H1 (cell line): ENCODE measurements around the gene LRRC4C. TPM values are rescaled to one million over a fixed set of nuclear protein-coding genes. Genes with fewer than 3 reads are reported as not detected.

Experiments used
- ASH2L ChIP-seq: fragments of 200-600, 300-600 bp; sonication (generic); IDR thresholded peaks from one replicate; pipeline ENCODE4 v1.7.1; 2017; ENCODE audit warnings: low read length
- BACH1 ChIP-seq: IDR thresholded peaks from 2 replicates; pipeline ENCODE4 v1.6.1; 2012; ENCODE audit warnings: low read length, improper control_type of control experiment
- CHD2 ChIP-seq: IDR thresholded peaks from 2 replicates; pipeline ENCODE4 v1.6.1; 2012; ENCODE audit warnings: low read length, improper control_type of control experiment
- EGR1 ChIP-seq: IDR thresholded peaks from 2 replicates; pipeline ENCODE4 v1.6.1; 2011; ENCODE audit warnings: low read depth, low read length, borderline replicate concordance
- FOSL1 ChIP-seq: IDR thresholded peaks from 2 replicates; pipeline ENCODE4 v1.6.1; 2011; ENCODE audit warnings: mild to moderate bottlenecking, low read depth, low read length, moderate library complexity; ENCODE audit not compliant: insufficient read depth
- HDAC6 ChIP-seq: IDR thresholded peaks from one replicate; pipeline ENCODE4 v1.7.1; 2012; ENCODE audit warnings: low read depth, mild to moderate bottlenecking, inconsistent platforms, low read length, moderate library complexity
- JUND ChIP-seq: IDR thresholded peaks from 2 replicates; pipeline ENCODE4 v1.6.1; 2011; ENCODE audit warnings: mild to moderate bottlenecking, improper control_type of control experiment, low read length
- POLR2A ChIP-seq, 2 experiments: IDR thresholded peaks; 1 replicate in 1 of 2; 2 replicates in 1 of 2; pipeline ENCODE4 v1.6.1; 2011; ENCODE audit warnings: low read depth in 2 of 2, low read length in 2 of 2, mild to moderate bottlenecking in 2 of 2; ENCODE audit errors: control extremely low read depth in 1 of 2
- SP2 ChIP-seq: IDR thresholded peaks from 2 replicates; pipeline ENCODE4 v1.6.1; 2012; ENCODE audit warnings: mild to moderate bottlenecking, low read length, inconsistent platforms
- TAF1 ChIP-seq: IDR thresholded peaks from 2 replicates; pipeline ENCODE4 v1.6.1; 2011; ENCODE audit warnings: mild to moderate bottlenecking, low read depth, low read length
- polyA plus RNA-seq, 7 experiments: library from polyadenylated mRNA; depleted of rRNA in 3 of 7; stranded (reverse) in 5 of 7; unstranded in 2 of 7; fragments of >200 nt in 5 of 7; fragments of 200-250 nt in 2 of 7; gene quantifications; 1 replicate in 5 of 7; 2 replicates in 1 of 7; 4 replicates in 1 of 7; pipeline versions ENCODE4 v1.2.1 to v1.2.3, GENCODE V29; 2011 to 2013; ENCODE audit warnings: missing spikeins in 2 of 7, mixed read lengths in 2 of 7
- total RNA-seq: library from RNA; stranded (reverse); fragmentation: NEBNext Ultra II Directional; extraction: Animal tissue kit (Norgen Biotek cat#: 25700); gene quantifications from 2 replicates; pipeline ENCODE4 v1.2.1, GENCODE V29; 2021
- TF ChIP-seq, protein P1 (sequence below): fragments of 300-600 bp; sonication (generic); IDR thresholded peaks from 2 replicates; pipeline ENCODE4 v1.7.1; 2012; ENCODE audit warnings: low read length, moderate library complexity, mild to moderate bottlenecking, inconsistent platforms; ENCODE audit not compliant: insufficient replicate concordance

LRRC4C gene
- total and polyA plus RNA-seq, 2 of the 8 experiments (the other 6 are each of a cell fraction or from before 2014, with no cell fraction given) = 0.23 to 2.2 TPM

DNA sequence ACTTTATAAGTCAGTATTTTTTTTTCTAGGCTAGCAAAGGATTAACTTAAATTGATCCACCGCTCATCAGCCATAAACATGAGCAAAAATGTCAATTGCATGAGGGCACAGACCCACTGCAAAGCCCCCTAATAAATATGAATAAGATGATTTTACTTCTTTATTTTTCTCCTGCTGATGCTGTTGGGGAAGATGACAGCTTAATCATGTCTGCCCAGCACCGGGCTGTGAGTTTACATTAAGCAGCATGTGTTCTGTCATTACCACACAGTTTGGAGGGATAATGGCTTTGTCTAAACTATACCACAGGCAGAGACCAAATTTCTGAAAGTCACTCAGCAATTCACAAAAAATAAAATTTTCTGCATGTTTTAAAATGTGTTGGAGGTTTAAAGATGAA lies 346.3 kb downstream of the LRRC4C start (continued):
- TF ChIP-seq, protein P1, sequence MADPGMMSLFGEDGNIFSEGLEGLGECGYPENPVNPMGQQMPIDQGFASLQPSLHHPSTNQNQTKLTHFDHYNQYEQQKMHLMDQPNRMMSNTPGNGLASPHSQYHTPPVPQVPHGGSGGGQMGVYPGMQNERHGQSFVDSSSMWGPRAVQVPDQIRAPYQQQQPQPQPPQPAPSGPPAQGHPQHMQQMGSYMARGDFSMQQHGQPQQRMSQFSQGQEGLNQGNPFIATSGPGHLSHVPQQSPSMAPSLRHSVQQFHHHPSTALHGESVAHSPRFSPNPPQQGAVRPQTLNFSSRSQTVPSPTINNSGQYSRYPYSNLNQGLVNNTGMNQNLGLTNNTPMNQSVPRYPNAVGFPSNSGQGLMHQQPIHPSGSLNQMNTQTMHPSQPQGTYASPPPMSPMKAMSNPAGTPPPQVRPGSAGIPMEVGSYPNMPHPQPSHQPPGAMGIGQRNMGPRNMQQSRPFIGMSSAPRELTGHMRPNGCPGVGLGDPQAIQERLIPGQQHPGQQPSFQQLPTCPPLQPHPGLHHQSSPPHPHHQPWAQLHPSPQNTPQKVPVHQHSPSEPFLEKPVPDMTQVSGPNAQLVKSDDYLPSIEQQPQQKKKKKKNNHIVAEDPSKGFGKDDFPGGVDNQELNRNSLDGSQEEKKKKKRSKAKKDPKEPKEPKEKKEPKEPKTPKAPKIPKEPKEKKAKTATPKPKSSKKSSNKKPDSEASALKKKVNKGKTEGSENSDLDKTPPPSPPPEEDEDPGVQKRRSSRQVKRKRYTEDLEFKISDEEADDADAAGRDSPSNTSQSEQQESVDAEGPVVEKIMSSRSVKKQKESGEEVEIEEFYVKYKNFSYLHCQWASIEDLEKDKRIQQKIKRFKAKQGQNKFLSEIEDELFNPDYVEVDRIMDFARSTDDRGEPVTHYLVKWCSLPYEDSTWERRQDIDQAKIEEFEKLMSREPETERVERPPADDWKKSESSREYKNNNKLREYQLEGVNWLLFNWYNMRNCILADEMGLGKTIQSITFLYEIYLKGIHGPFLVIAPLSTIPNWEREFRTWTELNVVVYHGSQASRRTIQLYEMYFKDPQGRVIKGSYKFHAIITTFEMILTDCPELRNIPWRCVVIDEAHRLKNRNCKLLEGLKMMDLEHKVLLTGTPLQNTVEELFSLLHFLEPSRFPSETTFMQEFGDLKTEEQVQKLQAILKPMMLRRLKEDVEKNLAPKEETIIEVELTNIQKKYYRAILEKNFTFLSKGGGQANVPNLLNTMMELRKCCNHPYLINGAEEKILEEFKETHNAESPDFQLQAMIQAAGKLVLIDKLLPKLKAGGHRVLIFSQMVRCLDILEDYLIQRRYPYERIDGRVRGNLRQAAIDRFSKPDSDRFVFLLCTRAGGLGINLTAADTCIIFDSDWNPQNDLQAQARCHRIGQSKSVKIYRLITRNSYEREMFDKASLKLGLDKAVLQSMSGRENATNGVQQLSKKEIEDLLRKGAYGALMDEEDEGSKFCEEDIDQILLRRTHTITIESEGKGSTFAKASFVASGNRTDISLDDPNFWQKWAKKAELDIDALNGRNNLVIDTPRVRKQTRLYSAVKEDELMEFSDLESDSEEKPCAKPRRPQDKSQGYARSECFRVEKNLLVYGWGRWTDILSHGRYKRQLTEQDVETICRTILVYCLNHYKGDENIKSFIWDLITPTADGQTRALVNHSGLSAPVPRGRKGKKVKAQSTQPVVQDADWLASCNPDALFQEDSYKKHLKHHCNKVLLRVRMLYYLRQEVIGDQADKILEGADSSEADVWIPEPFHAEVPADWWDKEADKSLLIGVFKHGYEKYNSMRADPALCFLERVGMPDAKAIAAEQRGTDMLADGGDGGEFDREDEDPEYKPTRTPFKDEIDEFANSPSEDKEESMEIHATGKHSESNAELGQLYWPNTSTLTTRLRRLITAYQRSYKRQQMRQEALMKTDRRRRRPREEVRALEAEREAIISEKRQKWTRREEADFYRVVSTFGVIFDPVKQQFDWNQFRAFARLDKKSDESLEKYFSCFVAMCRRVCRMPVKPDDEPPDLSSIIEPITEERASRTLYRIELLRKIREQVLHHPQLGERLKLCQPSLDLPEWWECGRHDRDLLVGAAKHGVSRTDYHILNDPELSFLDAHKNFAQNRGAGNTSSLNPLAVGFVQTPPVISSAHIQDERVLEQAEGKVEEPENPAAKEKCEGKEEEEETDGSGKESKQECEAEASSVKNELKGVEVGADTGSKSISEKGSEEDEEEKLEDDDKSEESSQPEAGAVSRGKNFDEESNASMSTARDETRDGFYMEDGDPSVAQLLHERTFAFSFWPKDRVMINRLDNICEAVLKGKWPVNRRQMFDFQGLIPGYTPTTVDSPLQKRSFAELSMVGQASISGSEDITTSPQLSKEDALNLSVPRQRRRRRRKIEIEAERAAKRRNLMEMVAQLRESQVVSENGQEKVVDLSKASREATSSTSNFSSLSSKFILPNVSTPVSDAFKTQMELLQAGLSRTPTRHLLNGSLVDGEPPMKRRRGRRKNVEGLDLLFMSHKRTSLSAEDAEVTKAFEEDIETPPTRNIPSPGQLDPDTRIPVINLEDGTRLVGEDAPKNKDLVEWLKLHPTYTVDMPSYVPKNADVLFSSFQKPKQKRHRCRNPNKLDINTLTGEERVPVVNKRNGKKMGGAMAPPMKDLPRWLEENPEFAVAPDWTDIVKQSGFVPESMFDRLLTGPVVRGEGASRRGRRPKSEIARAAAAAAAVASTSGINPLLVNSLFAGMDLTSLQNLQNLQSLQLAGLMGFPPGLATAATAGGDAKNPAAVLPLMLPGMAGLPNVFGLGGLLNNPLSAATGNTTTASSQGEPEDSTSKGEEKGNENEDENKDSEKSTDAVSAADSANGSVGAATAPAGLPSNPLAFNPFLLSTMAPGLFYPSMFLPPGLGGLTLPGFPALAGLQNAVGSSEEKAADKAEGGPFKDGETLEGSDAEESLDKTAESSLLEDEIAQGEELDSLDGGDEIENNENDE = no peak
- TF ChIP-seq POLR2A (IDR thresholded peaks at IDR 0.05; ENCODE audit: control extremely low read depth in 1 of 2, low read depth in 2 of 2, low read length in 2 of 2) (no peak), CHD2 (no peak), BACH1 (no peak), EGR1 (no peak), JUND (no peak), SP2 (no peak), ASH2L (no peak), TAF1 (no peak), HDAC6 (no peak), FOSL1 (no peak)
